Keratinocyte (primary cell): ENCODE data around the gene SORBS2. TPM values are rescaled to one million over a fixed set of nuclear protein-coding genes. Genes with fewer than 3 reads are reported as not detected.

ENCODE experiments used
- DNase-seq: peaks from one replicate; pipeline ENCODE4 v3.0.0-alpha.2; 2011; ENCODE audit warnings: low read depth, missing footprints, low spot score
- FAIRE-seq: peaks from 2 replicates; lab custom pipeline; 2011; peaks lifted over from hg19 to GRCh38; lab: Jason Lieb, UNC
- H2AFZ ChIP-seq: 2 replicates; pipeline ENCODE4 v1.6.0; 2012; ENCODE audit warnings: low read length, control low read depth, inconsistent platforms; ENCODE audit not compliant: control insufficient read depth
- H3K27ac ChIP-seq: 2 replicates; pipeline ENCODE4 v1.5.1; 2011; ENCODE audit warnings: low read length; ENCODE audit not compliant: control insufficient read depth, insufficient read depth
- H3K27me3 ChIP-seq: 3 replicates; pipeline ENCODE4 v1.6.0; 2011; ENCODE audit warnings: low read length; ENCODE audit not compliant: control insufficient read depth, insufficient read depth; ENCODE audit errors: extremely low read depth
- H3K36me3 ChIP-seq, 2 experiments: 2 replicates in 1 of 2; 3 replicates in 1 of 2; pipeline ENCODE4 v1.5.1; 2011; ENCODE audit warnings: low read length in 2 of 2, mild to moderate bottlenecking in 1 of 2; ENCODE audit not compliant: control insufficient read depth in 2 of 2, insufficient read depth in 2 of 2; ENCODE audit errors: extremely low read depth in 1 of 2
- H3K4me1 ChIP-seq: 3 replicates; pipeline ENCODE4 v1.5.1; 2011; ENCODE audit warnings: low read length; ENCODE audit not compliant: control insufficient read depth, insufficient read depth; ENCODE audit errors: extremely low read depth
- H3K4me2 ChIP-seq: 3 replicates; pipeline ENCODE4 v1.6.0; 2011; ENCODE audit warnings: low read depth, low read length; ENCODE audit not compliant: control insufficient read depth, insufficient read depth; ENCODE audit errors: extremely low read depth
- H3K4me3 ChIP-seq, 3 experiments: fragments of 200-600 bp in 1 of 3; sonication (generic) in 1 of 3; 2 replicates in 2 of 3; 3 replicates in 1 of 3; pipeline ENCODE4 v1.5.1; 2011 to 2016; ENCODE audit warnings: low read length in 3 of 3, mild to moderate bottlenecking in 3 of 3, control low read depth in 2 of 3, inconsistent platforms in 1 of 3, low read depth in 1 of 3, mixed read lengths in 1 of 3, mixed run types in 1 of 3, moderate library complexity in 1 of 3; ENCODE audit not compliant: control insufficient read depth in 2 of 3, insufficient read depth in 2 of 3; ENCODE audit errors: extremely low read depth in 1 of 3
- H3K79me2 ChIP-seq: 2 replicates; pipeline ENCODE4 v1.6.0; 2012; ENCODE audit warnings: low read length; ENCODE audit not compliant: control insufficient read depth, insufficient read depth
- H3K9ac ChIP-seq: 3 replicates; pipeline ENCODE4 v1.6.0; 2011; ENCODE audit warnings: low read length; ENCODE audit not compliant: control insufficient read depth, insufficient read depth; ENCODE audit errors: extremely low read depth
- H3K9me1 ChIP-seq: 3 replicates; pipeline ENCODE4 v1.6.0; 2011; ENCODE audit warnings: low read length; ENCODE audit not compliant: control insufficient read depth, insufficient read depth; ENCODE audit errors: extremely low read depth
- H3K9me3 ChIP-seq: 2 replicates; pipeline ENCODE4 v1.5.1; 2012; ENCODE audit warnings: low read depth, low read length; ENCODE audit not compliant: control insufficient read depth
- H4K20me1 ChIP-seq: 3 replicates; pipeline ENCODE4 v1.6.0; 2011; ENCODE audit warnings: low read length; ENCODE audit not compliant: control insufficient read depth, insufficient read depth; ENCODE audit errors: extremely low read depth
- CTCF ChIP-seq, 3 experiments: IDR thresholded peaks in 1 of 3; conservative IDR thresholded peaks in 1 of 3; optimal IDR thresholded peaks in 1 of 3; 2 replicates in 2 of 3; 3 replicates in 1 of 3; pipeline versions ENCODE3 to v1.5.1; 2011; ENCODE audit warnings: low read length in 3 of 3, mild to moderate bottlenecking in 3 of 3, moderate library complexity in 2 of 3, control low read depth in 1 of 3, inconsistent platforms in 1 of 3; ENCODE audit not compliant: insufficient read depth in 2 of 3; ENCODE audit errors: extremely low read depth in 1 of 3
- EZH2 ChIP-seq: IDR thresholded peaks from one replicate; pipeline ENCODE4 v1.6.1; 2012; ENCODE audit warnings: inconsistent platforms, mild to moderate bottlenecking, low read length, moderate library complexity
- dilution Hi-C: fragments of 300-500 bp; cut with MboI; formaldehyde crosslinking; loops from one replicate; pipeline ENCODE4 v1.7.0; 2020; ENCODE audit warnings: low sequenced_read_pairs; ENCODE audit not compliant: extremely low pct_ligation_motif_present
- polyA plus RNA-seq, 5 experiments: library from polyadenylated mRNA; depleted of rRNA in 3 of 5; stranded (reverse) in 3 of 5; stranded (forward) in 1 of 5; unstranded in 1 of 5; fragments of >200 nt; gene quantifications; 1 replicate in 1 of 5; 2 replicates in 3 of 5; 3 replicates in 1 of 5; pipeline versions ENCODE4 v1.2.1 to v1.2.3, GENCODE V29; 2011 to 2012; ENCODE audit warnings: missing spikeins in 2 of 5, low read depth in 1 of 5, low replicate concordance in 1 of 5

Gene SORBS2
- polyA plus RNA-seq, 1 donor (not counting 4 experiments of a cell fraction or from before 2014, with no cell fraction given): 0.14 TPM

- no peaks in the 10 kb centered on the region for H3K36me3 ChIP-seq
- H3K4me1 ChIP-seq: no peaks in the 10 kb centered on the region
- no peak overlapping the region for H2AFZ ChIP-seq
- no peak overlapping the region for H3K9ac ChIP-seq
- no peaks in the 10 kb centered on the region for H3K9me3 ChIP-seq
- H3K27me3 ChIP-seq: no peaks in the 10 kb centered on the region
- FAIRE-seq (no peak), DNase-seq (no peak)
- no peaks in the 10 kb centered on the region for H4K20me1 ChIP-seq
- H3K4me2 ChIP-seq: no peak overlapping the region
- no peak overlapping the region for H3K4me3 ChIP-seq
- H3K79me2 ChIP-seq: no peaks in the 10 kb centered on the region
- no peak overlapping the region for H3K27ac ChIP-seq
- no peaks in the 10 kb centered on the region for H3K9me1 ChIP-seq
- dilution Hi-C loops: no loop called here
- no peak for TF ChIP-seq CTCF (optimal IDR thresholded peaks at IDR 0.05 in 1 of 3, IDR thresholded peaks at IDR 0.05 in 1 of 3, conservative IDR thresholded peaks at IDR 0.05 in 1 of 3; ENCODE audit: extremely low read depth in 1 of 3, insufficient read depth in 2 of 3, low read length in 3 of 3)
Measured at GRCh38 chr4:185723631-185724260, 88.2 kb downstream of the SORBS2 start.

GRCh38 chr4:185722029-185722316, 90.0 kb downstream of the SORBS2 start:
- Histone ChIP-seq H3K9me1 (no peaks in the 10 kb centered on the region), H3K36me3 (no peaks in the 10 kb centered on the region), H3K4me2 (no peak overlapping the region), H3K9me3 (no peaks in the 10 kb centered on the region), H4K20me1 (no peaks in the 10 kb centered on the region), H3K4me3 (no peak overlapping the region), H3K9ac (no peak overlapping the region), H2AFZ (no peak overlapping the region), H3K27me3 (no peaks in the 10 kb centered on the region), H3K4me1 (no peaks in the 10 kb centered on the region), H3K27ac (no peak overlapping the region), H3K79me2 (no peaks in the 10 kb centered on the region)
- dilution Hi-C loops: no loop called here
- TF ChIP-seq CTCF (optimal IDR thresholded peaks at IDR 0.05 in 1 of 3, IDR thresholded peaks at IDR 0.05 in 1 of 3, conservative IDR thresholded peaks at IDR 0.05 in 1 of 3; ENCODE audit: extremely low read depth in 1 of 3, insufficient read depth in 2 of 3, low read length in 3 of 3) (no peak), EZH2 (no peak)
- FAIRE-seq (no peak), DNase-seq (no peak)
